HUDEP-2 (cell line): ENCODE data around the gene SMIM35.

Experiments used
- DNase-seq, 76 experiments: peaks; one replicate each; lab custom pipeline; 2025; ENCODE audit not compliant: unreplicated experiment in 76 of 76; lab: John Stamatoyannopoulos, UW

The SMIM35 gene

GRCh38 chr11:117970400-117971024 is 116.3 kb downstream of the SMIM35 start:
- DNase-seq = no peak

GRCh38 chr11:117969160-117969991 is 117.4 kb downstream of the SMIM35 start:
- DNase-seq = no peak

GRCh38 chr11:117966908-117967307 is 119.9 kb downstream of the SMIM35 start:
- DNase-seq = no peak

- no peak for DNase-seq
These were observed 123.9 kb downstream of the SMIM35 start for GRCh38 chr11:117962826-117963225.

GRCh38 chr11:117961896-117962295 is 124.9 kb downstream of the SMIM35 start:
- DNase-seq = no peak

GRCh38 chr11:117960406-117960805 is 126.4 kb downstream of the SMIM35 start:
- no peak for DNase-seq

- no peak for DNase-seq
These were observed 127.2 kb downstream of the SMIM35 start for GRCh38 chr11:117959438-117960149.

- DNase-seq = no peak
These were observed 127.8 kb downstream of the SMIM35 start for GRCh38 chr11:117958949-117959348.
